Hepatocyte (in vitro differentiated cells): ENCODE measurements around the gene PLEKHJ1.

ENCODE experiments used
- CTCF ChIP-seq: fragments of 200-600 bp; sonication (generic); IDR thresholded peaks from 2 replicates; pipeline ENCODE4 v1.5.1; 2016; ENCODE audit warnings: antibody characterized with exemption, mild to moderate bottlenecking; ENCODE audit not compliant: poor library complexity
- EZH2phosphoT487 ChIP-seq: fragments of 200-600 bp; sonication (generic); IDR thresholded peaks from one replicate; pipeline ENCODE4 v1.6.1; 2018; ENCODE audit warnings: antibody characterized with exemption, mild to moderate bottlenecking, low read depth, moderate library complexity; ENCODE audit not compliant: unreplicated experiment, severe bottlenecking

GRCh38 chr19:2214251-2214650, 21.9 kb downstream of the PLEKHJ1 start:
- TF ChIP-seq CTCF (no peak), EZH2phosphoT487 (no peak)
